HG03575 (cell line): ENCODE data around the gene DTWD2.
"Not testable (repeated sequence)": the region's sequence is repeated elsewhere in the genome, so short reads cannot be mapped to it uniquely, and the experiment has no call there.

Experiments
- ATAC-seq: cut with Tn5 transposase; IDR thresholded peaks from one replicate; pipeline ENCODE4 v1.9.1; 2021; ENCODE audit not compliant: unreplicated experiment, insufficient number of reproducible peaks, low FRiP score; ENCODE audit errors: extremely low read depth

The DTWD2 gene

DNA sequence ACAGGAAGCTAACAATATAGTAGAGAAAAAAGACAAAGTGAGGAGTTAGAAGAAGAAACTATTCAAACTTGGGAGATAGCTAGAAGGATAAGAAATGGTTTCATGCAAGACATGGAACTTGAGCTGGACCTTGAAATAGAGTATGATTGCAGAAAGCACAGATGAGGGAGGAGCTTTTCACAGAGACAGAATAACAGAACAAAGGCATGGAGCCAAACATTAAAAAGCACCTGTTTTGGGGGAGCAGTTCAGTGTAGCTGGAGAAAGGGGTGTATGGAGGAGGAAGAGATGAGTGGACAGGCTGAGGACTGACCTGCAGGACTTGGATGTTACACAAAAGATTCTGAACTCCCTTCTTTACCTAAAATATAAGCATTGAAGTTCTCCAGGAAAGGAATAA, 25.2 kb downstream of the DTWD2 start:
- no peak for ATAC-seq

DNA sequence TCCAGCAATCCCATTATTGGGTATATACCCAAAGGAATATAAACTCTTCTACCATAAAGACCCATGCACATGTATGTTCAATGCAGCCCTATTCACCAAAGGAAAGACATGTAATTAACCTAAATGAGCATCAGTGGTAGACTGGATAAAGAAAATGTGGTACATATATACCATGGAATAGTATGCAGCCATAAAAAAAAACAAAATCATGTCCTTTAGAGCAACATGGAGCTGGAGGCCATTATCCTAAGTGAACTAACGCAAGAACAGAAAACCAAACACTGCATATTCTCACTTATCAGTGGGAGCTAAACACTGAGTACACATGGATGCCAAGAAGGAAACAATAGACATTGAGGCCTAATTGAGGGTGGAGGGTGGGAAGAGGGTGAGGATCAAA, 27.8 kb downstream of the DTWD2 start:
- no peak for ATAC-seq

DNA sequence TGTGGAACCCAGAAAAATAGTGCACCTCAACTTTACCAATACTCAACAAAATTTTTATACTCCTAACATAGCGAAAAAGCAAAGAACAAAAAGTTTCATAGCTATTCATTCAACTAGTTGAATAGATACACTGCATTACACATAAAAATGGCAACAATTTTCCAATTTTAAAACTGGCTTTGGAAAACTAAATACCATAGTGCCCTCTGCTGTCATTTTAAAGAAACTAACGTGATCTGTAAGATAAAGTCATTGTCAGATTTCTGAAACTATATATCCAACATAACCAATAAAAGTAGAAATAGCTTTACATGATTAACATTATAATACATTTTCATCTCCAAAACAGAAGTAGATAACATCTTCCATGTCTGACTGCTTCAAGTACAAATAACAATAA, 31.6 kb downstream of the DTWD2 start:
- ATAC-seq: no peak

DNA sequence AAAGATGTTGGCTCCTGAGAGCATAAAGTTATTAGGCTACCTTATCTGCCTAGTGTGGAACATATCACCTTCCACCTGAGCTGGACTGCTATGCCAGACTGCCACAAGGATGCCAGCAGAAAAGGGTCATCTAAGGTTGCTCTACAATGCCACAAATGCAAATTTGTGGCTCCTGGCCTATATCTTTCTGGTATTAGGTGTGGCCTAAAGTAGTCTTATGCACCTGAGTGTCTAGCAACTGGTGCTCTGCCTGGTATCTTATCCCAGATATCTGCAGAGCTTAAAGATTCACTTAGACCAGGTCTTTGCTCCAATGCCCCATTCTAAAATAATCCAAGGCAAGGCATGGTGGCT, 34.7 kb downstream of the DTWD2 start:
- ATAC-seq: no peak

DNA sequence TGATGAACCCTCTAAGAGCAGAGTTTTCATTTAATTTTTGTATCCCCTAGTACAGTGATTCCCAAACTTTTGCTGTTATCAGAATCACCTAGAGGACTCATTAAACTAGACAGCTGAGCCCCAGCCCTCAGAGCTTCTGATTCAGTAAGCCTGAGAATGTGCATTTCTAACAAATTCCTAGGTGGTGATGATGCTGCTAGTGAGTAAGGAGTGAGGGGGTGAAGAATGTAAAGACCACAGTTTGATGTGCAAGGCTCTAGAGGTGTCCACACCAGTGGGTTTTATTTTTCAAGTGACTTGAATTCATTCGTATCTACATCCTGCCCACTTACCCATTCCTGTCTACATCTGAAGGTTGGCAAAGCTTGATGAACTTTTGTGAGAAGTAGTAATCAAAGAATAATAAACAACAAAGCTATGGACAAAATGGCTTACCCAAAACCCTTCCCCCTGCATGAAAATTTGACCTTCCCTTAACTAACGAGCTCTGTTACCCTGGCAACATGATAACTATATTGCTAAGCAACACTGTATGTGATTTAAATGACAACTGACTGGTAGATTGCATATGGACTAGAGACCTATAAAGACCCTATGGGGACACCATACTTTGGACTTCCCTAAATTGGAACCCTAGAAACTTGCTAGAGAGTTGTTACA, 35.2 kb downstream of the DTWD2 start:
- ATAC-seq: no peak

DNA sequence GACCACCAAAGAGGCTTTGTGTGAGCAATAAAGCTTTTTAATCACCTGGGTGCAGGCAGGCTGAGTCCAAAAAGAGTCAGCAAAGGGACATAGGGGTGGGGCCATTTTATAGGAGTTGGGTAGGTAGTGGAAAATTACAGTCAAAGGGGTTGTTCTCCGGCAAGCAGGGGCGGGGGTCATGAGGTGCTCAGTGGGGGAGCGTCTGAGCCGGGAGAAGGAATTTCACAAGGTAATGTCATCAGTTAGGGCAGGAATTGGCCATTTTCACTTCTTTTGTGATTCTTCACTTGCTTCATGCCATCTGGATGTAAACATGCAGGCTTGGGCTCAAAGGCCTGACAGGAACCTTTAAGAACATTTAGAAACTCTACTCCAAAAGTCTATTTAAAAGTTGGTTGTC, 36.0 kb downstream of the DTWD2 start:
- not testable (repeated sequence) for ATAC-seq

DNA sequence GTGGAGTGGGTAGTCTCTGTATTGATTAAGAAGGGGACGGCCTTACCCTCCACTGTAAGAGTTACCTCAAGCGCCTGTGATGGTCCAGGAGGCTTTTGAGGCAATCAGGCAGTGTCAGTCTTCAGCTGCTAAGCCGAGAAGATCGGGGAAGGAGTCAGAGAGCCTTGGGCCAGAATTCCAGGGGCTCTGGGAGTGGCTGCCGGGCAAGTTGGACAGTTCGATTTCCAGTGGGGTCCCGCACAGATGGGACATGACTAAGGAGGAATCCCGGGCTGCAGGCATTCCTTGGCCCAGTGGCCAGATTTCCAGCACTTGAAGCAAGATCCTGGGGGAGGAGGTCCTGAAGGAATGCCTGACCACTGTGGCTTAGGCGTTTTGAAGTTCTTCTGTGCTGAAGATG, 38.0 kb downstream of the DTWD2 start:
- ATAC-seq: not testable (repeated sequence)

DNA sequence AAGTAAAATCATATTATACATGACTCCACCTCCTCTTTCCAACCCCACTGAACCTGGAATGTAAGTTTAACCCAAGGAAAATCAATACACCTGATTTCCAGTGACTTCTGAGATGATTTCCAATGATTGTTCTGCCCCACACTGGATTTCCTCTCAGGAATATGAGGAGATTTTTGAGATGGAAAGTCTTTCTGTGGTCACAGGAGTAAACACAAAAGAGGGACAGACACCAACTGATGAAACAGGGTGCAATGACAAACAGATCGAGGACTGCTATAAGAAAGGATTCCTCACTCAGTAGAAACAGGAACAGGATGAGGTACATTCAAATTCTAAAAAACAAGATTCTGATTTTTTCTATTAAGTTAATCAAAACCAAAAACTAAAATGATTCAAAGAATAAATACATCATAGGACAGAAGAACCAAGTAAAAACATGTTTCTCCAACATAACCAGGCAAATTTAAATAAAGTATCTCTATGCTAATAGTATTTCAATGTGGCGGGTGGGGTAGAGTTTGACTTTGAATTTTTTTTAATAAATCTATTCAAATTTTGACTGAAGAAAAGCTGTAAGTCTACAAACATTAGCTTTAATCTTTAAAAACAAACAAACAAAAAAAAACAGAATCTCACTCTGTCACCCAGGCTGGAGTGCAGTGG, 42.1 kb downstream of the DTWD2 start:
- no peak for ATAC-seq

DNA sequence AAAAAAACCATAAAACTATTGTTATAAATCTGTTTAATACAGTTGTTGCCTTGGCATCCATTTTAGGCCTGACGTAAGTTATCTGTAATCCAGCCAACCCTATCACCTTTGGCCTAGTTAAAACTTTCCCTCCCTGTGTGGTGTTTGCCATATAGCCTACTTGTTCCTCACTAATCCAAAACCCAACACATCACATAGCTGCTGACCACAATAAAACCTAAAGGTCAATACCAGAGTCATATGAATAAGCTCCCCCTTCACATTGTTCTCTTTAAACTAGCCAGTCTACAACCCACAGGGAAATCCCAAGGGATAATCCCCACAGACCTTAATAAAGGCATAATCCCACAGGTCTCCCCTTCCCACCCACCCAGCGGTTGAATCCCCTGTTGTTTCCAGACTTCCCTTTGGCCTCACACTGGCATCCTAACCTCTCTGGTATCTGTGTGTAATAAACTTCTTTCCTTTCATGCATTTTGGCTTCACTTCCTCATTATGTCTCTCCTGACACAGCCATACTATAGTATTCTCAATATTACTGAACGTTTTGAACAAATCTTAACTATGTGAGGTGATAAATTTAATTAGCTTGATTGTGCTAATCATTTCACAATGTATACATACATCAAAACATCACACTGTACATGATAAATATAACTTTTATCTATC, 50.8 kb downstream of the DTWD2 start:
- no peak for ATAC-seq

DNA sequence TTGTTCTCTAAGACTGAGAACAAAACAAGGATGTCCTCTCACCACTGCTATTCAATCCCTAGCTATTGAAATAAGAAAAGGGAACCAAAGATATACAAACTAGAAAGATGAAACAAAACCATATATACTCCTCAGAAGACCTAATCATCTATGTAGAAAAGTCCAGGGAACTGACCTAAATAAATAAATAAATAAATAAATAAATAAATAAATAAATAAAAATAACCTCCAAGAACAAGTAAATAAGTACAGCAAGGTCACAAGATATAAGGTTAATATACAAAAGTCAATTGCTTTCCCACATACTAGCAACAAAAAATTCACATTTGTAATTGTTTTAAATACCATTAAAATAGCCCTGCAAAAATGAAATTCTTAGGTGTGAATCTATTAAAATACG, 54.6 kb downstream of the DTWD2 start:
- ATAC-seq: no peak

DNA sequence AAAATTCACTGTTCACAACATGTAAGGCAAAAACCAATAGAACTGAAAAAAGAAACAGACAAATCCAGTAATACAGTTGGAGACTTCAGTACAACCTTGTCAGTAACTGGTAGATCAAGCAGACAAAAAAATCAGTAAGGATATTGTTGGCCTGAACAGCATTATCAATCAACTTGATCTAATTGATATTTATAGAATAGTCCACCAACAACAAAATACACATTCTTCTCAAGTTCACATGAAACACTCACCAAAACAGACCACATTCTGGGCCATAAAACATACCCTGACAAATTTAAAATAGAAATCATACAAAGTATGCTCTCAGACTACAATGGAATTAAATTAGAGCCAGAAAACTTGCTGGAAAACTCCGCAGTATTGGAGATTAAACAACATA, 56.8 kb downstream of the DTWD2 start:
- no peak for ATAC-seq

DNA sequence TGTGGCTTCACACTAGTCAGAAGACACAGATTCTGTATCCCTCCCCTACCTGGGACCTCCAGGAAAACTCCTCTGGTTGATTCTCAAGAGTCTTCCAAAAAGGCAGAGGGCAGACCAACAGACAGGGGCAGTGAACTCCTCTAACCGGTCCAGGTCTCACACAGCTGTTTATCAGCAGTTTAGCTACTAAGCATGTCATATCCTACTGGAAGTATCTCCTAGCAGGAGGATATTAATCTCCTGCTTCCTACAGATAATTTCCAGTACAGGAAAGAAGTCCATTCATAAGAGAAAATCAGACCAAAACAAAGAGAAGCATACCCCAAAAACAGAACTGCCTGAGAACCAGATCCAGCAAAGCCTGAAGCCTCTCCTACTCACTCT, 64.3 kb downstream of the DTWD2 start:
- no peak for ATAC-seq

DNA sequence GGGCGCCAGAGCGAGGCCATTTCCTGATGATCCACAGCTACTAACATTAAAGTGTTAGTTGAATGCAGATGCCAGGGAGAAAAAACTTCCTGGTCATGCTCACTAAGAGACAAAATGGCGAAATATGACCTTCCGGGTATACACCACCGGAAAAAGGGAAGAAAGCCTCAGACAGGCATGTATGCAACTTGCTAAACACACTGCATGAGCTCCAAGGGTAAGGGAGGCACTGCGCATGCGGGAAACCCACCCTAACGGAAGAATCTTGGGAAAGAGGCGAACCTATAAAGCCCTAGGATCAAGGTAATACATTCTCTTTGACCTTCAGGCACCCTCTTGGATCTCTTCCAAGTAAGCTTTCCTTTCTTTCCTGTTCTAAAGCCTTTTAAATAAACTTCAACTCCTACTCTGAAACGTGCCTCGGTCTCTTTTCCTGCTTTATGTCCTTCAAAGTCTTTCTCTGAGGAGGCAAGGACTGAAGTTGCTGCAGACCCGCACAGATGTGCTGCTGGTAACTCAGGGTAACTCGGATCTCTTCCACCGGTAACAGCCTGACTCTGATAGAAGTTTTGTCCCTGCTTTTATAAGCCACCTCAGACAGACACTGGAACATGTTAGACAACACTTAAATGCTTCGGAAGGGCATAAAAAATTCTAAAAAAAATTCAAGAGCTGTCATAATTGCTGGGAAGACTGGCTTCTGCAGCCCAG, 64.9 kb downstream of the DTWD2 start:
- ATAC-seq: no peak

DNA sequence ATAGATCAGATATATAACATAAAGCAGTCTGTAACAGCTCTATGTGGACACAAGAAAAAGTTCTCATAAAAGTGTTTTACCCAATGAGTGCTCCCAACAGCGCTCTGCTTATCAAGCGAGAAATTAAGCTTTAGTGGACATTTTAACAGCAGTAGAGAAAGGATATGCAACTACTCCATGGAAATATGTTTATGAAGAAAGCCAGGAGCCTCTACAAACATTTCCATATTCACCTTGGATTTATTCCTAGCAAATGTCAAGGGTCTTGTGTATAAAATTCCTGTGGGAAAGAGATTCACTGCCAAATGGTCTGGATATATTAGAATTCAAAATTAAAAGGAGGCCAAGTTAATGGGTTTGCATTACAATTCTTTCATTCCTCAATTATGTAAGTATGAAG, 66.5 kb downstream of the DTWD2 start:
- ATAC-seq: no peak

DNA sequence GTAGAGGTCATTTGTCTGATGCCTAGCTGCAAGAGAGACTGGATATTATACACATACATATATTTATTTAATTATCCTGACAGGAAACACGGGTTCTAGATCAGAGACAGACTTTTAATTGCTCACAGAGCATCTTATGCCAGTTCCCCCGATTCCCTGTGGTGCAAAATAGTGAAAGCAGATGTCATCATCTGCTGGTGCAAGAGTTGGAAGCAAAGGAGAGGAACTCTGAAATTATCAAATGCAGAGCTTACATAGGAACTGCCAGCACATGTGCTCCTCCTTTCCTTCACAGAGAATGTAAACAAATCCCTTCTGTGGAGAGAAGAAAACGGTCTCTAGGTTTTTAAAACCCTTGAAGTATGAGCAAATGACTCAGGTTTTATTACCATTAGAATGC, 69.3 kb downstream of the DTWD2 start:
- no peak for ATAC-seq

DNA sequence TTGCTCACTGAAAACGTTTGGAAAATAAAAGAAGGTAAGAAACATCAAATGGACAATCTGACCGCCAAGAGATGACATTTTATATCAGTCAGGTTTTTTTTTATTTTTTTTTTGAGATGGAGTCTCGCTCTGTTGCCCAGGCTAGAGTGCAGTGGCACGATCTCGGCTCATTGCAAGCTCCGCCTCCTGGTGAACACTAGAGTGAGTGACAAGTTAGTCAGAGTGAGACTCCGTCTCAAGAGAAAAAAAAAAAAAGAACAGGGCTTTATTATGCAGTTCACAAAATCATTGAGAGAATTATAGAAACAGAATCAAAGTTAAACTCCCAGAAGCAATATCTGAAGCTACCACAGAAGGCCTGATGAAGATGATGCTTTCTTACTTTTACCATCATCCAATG, 70.1 kb downstream of the DTWD2 start:
- ATAC-seq: no peak

DNA sequence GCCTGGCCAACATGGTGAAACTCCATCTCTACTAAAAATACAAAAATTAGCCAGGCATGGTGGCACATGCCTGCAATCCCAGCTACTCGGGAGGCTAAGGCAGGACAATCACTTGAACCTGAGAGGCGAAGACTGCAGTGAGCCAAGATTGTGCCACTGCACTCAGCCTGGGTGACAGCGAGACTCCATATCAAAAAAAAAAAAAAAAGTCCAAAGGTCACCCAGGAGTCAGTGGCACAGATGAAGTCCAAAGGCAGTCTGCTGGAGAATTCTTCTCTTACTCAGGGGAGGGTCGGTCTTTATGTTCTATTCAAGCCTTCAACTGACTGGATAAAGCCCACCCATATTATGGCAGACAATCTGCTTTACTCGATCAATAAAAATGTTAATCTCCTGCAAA, 80.8 kb downstream of the DTWD2 start:
- not testable (repeated sequence) for ATAC-seq

DNA sequence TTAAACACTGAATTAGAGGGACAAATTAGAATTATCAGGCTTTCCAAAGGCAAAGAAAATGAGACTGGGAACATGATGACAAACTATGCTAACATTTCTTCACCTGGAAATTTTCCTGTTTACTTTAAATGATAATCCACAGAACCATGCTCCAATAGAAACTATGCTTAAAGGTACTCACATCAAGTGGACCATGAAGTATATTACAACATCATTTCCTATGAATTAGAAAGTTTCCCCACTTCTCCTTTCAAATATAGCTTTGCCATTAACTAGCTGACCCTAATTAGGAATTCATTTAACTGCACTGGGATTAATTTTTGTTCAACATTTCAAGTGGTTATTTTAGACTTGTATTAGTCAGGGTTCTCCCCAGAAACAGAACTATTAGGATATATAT, 81.4 kb downstream of the DTWD2 start:
- no peak for ATAC-seq

DNA sequence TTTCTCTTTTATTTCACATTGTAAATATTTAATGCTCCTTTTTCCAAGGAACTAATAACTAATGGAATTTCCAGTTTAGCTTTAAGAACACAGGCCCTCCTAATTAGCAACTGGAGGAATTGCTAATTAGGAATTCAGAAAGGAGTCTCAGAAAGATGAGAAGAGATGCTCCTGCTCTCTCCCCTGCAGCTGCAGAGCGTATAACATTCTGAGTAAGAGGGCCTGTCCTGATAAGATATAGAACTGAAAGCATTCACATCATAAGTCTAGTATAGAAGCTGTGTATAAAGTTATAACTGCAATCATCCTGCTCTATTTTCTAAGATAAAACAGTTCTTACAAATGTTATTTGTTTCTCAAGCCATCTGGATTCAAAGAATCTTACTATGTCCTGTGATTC, 83.2 kb downstream of the DTWD2 start:
- no peak for ATAC-seq
